GM19438 (cell line): ENCODE data around the gene MALT1.

Experiments used
- ATAC-seq: cut with Tn5 transposase; IDR thresholded peaks from one replicate; pipeline ENCODE4 v1.9.1; 2021; ENCODE audit warnings: low read depth; ENCODE audit not compliant: unreplicated experiment

The MALT1 gene

GRCh38 chr18:58796220-58796619, 125.0 kb downstream of the MALT1 start:
- no peak for ATAC-seq

- peak; percentile 85 for ATAC-seq
These were observed 129.3 kb downstream of the MALT1 start for GRCh38 chr18:58800582-58800981.

GRCh38 chr18:58802959-58803358, 131.7 kb downstream of the MALT1 start:
- ATAC-seq: no peak

GRCh38 chr18:58803978-58804377, 132.7 kb downstream of the MALT1 start:
- no peak for ATAC-seq
